NCI-H1436 (cell line): ENCODE measurements around the gene TMEM14C.
"Not testable (repeated sequence)": the region's sequence is repeated elsewhere in the genome, so short reads cannot be mapped to it uniquely, and the experiment has no call there.

Source experiments
- DNase-seq: peaks from one replicate; lab custom pipeline; 2025; lab: John Stamatoyannopoulos, UW

Gene TMEM14C

DNA sequence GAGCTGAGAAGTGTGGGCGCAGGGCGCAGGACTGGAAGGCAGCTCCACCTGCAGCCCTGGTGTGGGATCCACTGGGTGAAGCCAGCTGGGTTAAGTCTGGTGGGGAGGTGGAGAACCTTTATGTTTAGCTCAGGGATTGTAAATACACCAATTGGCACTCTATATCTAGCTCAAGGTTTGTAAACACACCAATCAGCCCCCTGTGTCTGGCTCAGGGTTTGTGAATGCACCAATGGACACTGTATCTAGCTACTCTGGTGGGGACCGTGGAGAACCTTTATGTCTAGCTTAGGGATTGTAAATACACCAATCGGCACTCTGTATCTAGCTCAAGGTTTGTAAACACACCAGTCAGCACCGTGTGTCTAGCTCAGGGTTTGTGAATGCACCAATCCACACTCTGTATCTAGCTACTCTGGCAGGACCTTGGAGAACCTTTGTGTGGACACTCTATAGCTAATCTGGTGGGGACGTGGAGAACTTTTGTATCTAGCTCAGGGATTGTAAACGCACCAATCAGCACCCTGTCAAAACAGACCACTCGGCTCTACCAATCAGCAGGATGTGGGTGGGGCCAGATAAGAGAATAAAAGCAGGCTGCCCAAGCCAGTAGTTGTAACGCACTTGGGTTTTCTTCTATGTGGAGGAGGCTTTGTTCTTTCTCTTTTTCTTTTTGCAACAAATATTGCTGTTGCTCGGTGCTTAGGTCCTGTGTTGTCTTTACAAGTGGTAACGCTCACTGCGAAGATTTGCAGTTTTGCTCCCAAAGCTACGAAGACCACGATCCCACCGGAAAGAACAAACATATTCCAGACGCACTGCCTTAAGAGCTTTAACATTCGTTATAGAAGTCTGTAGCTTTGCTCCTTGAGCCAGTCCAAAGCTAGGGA is 1.7 kb upstream of the TMEM14C start:
- DNase-seq = not testable (repeated sequence)

DNA sequence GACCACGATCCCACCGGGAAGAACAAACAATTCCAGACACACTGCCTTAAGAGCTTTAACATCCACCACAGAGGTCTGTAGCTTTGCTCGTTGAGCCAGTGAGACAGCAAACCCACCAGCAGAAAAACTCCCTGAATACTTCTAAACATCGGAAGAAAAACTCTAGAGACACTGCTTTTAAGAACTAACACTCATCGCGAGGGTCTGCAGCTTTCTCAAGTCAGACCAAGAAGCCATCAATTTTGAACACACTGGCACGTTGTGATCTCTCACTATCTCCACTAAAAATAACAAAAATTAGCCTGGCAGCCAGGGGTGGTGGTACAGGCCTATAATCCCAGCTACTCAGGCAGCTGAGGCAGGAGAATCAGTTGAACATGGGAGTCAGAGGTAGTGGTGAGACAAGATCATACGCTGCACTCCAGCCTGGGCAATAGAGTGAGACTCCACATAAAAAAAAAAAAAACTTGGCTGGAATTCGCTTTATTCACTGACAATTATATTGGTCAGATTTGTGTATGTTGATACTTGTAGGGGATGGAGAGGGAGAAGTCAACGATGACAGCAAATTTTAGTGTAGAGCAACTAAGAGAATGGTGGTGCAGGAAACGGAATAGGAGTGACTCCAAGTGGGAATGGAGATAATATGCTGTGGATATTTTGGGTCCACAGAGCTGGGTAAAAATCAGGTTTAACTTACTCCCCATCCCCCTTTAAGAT is 860 bp upstream of the TMEM14C start:
- no peak for DNase-seq

DNA sequence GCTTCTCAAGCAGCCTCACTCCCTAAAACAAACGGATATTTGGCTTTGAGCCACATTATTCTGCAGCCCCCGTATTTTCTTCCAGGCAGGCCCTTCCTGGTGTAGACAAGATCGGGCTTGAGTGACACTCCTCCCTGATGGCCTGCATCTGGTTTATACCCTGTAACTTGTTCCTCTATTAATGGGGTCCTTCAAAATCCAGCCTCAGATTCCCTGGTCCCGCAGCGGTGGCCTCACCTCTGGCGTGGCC is 375 bp upstream of the TMEM14C start:
- no peak for DNase-seq

DNA sequence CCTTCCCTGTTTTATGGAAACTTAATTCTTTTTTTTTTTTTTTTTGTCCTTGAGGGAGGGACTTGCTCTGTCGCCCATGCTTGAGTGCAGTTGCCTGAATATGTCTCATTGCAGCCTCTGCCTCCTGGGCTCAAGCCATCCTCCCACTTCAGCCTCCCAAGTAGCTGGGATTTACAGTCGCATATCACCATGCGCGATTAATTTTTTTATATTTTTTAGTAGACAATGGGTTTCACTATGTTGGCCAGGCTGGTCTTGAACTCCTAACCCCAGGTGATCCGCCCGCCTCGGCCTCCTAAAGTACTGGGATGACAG is 654 bp downstream of the TMEM14C start:
- no peak for DNase-seq

DNA sequence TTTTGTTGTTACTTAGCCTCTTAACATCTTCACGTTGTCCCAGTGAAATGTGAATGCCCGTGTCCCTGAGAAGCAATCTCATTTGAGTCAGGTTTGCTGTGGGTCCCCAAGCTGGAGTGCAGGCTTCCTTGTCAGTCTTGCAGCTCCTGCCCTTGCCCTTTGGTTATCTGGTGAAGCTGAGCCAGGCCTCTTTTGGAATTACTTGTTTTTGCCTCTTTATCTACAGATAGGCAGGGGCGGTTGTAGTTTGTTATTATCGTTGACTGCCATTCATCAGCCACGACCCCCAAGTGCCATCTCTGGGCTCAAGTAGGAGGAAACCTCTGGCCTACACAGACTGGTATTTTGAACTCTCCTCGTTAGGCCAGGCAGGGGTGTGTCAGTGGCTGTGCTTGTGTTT is 2.2 kb downstream of the TMEM14C start:
- no peak for DNase-seq

DNA sequence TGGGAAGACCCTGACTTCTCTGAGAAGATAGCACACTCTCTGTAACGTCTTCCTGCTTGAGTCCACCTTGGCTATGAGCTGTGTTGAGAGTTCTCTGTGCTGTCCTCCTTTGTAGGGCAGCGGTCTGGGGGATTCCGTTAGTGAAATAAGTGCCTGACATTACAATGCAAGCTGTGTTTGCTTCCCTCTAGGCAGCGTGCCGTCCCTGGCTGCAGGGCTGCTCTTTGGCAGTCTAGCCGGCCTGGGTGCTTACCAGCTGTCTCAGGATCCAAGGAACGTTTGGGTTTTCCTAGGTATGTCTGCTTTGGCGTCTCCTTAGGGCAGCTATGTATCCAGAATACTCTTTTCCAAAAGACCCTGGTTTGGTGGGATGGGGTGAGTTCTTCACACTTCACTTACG is 2.8 kb downstream of the TMEM14C start:
- DNase-seq = no peak

DNA sequence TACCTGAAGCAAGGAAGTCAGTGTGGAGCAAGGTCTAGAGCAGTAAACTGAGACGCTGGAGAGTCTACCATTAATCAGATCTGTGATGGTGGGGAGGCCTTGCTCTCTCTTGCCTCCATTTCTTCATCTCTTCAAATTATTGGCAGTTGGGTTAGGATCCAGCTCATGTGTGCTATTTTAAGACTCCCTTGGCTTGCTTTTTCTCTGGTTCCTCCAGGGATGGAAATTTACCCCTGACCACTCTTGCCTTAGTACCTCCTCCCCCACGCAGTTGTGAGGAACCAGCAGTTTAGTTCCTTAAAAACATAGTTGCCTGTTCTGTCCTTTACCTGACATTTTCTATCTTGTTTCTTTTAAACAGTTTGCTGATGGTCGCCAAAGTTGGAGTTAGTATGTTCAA is 7.4 kb downstream of the TMEM14C start:
- no peak for DNase-seq

DNA sequence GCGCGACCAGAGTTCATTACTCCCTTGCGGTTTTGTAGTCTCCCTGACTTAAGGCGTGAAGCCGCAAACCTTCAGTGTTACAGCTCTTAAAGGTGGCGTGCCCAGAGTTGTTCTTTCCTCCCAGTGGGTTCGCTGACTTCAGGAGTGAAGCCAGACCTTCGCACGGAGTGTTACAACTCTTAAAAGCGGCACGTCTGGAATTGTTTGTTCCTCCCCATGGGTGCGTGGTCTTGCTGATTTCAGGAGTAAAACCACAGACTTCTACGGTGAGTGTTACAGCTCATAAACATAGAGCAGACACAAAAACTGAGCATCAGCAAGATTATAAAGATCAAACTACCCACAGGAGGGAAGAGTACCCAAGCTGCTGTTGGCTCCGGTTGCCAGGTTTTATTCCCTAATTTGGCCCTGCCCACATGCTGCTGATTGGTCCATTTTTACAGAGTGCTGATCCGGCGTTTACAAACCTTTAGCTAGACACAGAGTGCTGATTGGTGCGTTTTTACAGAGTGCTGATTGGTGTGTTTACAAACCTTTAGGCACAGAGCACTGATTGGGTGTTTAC is 10.4 kb downstream of the TMEM14C start:
- DNase-seq = no peak

DNA sequence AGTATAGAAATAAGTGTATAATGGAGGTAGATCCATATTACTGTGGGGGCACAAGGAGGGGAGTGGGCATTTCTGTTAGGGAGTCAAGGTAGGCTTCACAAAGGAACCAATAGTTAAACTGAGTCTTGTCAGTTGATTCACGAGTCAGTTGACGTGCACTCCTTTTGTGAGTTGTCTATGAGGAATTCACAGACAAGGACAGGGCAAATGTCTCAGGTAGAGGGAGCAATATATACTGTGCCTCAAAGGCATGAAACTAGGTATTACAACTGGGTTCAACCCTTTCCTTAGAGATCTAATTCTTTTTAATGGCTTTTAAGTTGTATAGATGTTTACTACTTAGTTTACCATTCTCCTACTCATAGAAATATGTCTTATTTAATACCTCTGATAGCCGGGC is 11.0 kb downstream of the TMEM14C start:
- DNase-seq = no peak

DNA sequence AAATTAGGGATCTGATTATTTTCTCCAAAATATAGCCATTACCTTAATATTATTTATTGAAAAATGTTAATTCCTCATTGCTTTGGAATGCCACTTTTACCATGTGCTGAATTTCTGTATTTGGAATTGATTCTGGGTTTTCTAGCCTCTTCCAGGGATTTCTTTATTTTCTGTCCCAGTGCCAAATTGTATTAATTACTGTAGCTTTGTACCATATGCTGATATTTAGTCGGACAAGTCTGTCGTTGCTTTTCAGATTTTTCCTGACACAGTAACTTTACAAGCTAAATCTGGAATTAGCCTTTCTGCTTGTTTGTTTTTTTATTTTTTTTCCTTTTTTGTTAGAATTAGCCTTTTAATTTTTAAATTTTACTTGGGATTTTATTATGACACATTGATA is 13.9 kb downstream of the TMEM14C start:
- no peak for DNase-seq

DNA sequence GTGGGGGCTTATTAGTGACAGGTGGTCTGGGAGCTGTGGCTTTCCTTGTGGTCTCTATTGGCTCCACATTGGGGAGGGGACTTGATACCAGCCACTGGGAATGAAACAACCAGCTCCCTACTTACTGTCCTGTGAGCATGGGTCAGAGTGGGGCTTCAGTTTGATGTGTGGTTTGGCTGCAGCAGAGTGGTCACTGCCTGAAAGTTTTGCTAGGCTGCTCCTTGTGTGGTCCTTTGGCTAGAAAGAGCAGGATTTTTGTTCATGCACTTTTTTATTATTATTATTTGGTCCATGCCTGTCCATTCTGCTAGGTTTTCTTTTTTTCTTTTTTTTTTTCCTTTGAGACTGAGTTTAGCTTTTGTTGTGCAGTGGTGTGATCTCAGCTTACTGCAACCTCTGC is 17.2 kb downstream of the TMEM14C start:
- no peak for DNase-seq

DNA sequence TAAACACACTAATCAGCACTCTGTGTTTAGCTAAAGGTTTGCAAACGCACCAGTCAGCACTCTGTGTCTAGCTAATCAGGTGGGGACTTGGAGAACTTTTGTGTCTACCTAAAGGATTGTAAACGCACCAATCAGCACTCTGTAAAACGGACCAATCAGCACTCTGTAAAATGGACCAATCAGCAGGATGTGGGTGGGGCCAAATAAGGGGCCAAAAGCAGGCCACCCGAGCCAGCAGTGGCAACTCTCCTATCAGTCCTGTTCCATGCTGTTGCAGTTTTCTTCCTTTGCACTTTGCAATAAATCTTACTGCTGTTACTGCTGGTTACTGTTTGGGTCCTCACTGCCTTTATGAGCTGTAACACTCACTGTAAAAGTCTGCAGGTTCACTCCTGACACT is 18.8 kb downstream of the TMEM14C start:
- DNase-seq = not testable (repeated sequence)

DNA sequence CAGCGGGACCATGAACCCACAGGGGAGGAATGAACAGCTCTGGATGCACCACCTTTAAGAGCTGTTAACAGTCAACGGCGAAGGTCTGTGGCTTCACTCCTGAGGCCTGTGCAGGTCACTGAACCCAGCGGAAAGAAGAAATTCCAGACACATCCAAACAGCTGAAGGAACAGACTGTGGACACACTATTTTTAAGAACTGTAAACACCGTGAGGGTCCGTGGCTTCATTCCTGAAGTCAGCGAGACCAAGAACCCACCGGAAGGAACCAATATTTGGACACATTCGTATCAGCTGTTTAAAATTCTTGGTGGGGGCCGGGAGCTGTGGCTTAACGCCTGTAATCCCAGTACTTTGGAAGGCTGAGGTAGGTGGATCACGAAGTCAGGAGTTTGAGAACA is 19.4 kb downstream of the TMEM14C start:
- DNase-seq = no peak

DNA sequence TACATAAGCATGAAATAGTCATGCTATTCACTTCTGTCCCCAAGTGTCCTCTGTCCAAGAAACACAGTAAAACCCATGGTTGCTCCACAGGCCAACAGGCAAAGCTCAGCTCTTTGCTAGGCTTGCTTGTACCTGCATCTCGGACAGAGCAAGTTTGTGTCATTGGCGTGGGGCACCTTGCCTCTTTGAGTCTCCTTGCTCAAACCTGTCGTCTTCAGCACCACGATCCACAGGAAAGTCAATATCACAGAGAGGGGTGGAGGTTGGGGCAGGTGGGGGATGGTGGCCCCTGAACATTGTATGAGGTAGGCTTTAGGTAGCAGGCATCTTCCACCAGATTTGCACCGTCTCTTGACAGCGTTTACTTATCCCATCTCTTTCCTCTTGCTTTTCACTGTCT is 20.6 kb downstream of the TMEM14C start:
- DNase-seq = no peak

DNA sequence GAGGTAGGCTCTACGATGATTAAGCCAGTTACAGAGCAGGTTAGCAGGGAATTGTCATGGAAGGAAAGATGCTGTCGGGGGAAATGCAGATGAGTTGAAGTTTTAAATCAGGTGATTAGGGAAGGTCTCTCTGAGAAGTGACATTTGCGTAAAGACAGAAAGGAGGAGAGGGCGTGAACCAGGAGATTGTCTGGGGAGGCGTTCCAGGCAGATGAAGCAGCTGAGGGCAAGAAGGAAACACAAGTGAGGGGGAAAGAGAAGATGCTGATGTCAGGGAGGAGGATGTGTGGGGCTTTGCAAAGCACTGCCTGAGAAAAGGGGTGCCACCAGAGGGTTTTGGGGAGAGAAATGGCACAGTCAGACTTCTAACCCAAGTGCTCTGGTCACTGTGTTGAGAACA is 22.2 kb downstream of the TMEM14C start:
- no peak for DNase-seq

DNA sequence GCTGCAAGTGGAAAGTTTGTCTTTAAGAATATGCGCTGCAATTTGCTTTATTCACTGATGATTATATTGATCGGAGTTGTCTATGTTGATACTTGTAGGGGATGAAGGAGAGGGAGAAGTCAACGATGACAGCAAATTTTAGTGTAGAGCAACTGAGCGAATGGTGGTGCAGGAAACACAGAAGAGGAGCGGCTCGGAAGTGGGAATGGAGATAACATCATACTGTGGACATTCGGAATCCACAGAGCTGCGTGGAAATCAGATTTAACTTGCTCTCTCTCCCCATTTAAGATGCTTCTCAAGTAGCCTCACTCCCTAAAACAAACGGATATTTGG is 24.0 kb downstream of the TMEM14C start:
- no peak for DNase-seq

DNA sequence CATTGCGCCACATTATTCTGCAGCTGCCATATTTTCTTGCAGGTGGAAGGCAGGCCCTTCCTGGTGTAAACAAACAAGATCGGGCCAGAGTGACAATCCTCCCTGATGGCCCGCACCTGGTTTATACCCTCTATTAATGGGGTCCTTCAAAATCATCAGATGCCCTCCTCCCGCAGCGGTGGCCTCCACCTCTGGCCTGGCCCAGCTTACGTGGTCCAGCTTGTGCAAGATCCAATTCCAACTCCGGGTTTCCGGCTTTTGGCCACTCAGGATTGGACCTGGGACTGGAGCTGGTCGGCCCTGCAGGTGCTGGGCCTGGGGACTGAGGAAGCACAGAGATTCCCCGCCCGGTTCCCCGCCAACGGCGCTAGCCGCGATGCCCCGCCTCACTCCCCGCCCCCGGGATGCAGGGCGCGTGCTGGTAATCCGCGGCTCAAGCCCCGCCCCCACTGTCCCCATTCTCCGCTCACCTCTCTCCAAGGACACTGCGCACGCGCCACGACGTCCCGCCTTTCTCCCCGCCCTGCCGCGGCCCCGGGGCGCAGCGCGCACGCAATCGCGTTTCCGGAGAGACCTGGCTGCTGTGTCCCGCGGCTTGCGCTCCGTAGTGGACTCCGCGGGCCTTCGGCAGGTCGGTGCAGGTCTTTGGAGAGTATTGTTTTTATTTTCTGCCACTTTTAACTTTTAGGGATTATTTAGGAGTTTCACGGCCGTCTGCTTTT is 24.5 kb downstream of the TMEM14C start, which contains the start of gene TMEM14B:
Gene TMEM14B (plus strand): TSS at position 555 of the 722 bp plus-strand sequence. CDS start 1,441 bp downstream, outside the sequence.
- DNase-seq = peak; percentile 96

DNA sequence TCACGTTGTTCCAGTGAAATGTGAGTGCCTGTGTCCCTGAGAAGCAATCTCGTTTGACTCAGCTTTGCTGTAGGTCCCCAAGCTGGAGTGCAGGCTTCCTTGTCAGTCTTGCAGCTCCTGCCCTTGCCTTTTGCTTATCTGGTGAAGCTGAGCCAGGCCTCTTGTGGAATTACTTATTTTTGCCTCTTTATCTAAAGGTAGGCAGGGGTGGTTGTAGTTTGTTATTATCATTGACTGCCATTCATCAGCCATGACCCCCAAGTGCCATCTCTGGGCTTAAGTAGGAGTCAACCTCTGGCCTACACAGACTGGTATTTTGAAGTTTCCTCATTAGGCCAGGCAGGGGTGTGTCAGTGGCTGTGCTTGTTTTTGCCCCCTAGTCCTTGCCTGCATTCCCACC is 26.9 kb downstream of the TMEM14C start:
- DNase-seq = no peak

DNA sequence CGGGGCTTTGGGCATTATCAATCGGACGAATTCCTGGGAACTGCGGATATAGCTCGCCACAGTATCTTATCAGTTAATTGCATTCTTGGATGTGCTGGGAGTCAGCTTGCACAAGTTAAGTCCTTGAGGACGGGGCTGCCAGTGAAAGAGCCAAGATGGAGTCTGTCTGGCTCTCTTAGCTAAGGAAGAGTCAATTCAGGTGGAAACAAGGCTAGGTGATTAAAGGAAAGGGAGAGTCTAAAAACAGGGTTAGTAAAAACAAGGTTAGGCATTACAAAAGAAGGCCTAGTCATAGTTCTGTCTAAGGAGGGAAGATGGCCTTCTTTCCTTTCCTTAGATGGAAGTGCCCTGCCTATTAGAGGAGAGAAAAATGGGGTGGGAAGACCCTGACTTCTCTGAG is 27.7 kb downstream of the TMEM14C start:
- not testable (repeated sequence) for DNase-seq

DNA sequence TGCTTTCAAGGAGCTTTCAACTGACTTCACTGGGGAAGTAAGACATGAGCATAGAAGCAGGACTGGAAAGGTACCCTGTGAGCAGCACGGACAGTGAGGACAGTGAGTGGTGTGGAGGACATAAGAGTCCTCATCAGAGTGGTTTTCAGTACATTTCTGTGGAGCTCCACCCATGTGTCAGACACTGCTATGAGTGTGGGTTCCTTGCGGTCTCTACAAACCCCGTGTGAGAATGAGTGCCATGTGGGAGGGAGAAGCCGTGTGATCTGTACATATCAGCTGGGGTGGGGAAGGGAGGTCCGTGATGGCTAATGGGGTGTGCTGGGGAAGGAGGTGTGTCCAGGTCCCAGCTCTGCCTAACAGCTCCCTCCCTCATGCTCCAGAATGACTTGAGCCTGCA is 28.9 kb downstream of the TMEM14C start:
- DNase-seq = not testable (repeated sequence)

DNA sequence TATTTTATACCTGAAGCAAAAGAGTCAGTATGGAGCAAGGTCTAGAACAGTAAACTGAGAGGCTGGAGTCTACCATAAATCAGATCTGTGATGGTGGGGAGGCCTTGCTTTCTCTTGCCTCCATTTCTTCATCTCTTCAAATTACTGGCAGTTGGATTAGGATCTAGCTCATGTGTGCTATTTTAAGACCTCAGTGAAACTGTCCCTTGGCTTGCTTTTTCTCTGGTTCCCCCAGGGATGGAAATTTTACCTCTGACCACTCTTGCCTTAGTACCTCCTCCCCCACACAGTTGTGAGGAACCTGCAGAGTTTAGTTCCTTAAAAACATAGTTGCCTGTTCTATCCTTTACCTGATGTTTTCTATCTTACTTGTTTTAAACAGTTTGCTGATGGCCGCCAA is 33.2 kb downstream of the TMEM14C start:
- DNase-seq = no peak

DNA sequence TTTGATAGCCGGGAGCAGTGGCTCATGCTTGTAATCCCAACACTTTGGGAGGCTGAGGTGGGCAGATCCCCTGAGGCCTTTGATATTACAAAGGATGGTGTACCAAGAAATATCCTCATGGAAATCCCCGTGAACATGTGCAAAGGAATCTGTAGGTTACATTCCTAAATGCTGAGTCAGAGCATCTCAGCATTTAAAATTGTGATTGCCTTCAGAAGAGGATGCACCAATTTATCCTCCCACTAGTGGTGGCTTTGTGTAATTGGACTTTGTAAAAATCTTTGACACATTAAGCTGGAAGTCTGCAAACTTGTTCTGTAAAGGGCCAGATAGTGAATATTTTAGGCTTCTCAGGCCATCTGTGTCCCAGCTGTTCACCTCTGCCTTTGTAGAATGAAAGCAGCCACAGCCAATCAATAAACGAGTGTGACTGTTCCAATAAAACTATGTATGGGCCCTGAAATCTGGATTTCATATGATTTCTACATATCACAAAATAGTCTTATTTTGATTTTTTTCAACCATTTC is 36.5 kb downstream of the TMEM14C start:
- peak; percentile 5 for DNase-seq

DNA sequence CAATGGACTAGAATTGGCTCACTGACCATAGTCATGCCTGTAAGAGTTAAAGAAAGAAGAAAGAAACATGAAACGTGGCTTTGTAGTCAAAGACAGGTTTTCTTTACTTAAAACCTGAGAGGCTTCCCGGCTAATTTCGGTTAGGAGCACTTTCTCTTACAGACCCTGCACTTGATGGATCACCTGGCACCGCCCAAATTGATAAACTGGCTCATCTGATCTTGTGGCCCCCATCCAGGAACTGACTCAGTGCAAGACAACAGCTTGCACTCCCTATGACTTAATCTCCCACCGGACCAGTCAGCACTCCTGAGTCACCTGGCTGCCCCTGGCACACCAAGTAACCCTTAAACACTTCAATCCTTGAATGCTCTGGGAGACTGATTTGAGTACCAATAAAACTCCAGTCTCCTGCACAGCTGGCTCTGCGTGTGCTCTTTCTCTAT is 37.0 kb downstream of the TMEM14C start:
- no peak for DNase-seq
